Measurements from ENCODE around the gene B4GALNT2. TPM values are rescaled to one million over a fixed set of nuclear protein-coding genes. Genes with fewer than 3 reads are reported as not detected.

The B4GALNT2 gene
- total and polyA plus RNA-seq, 2 of the 8 experiments (the other 6 are each of a cell fraction or from before 2014, with no cell fraction given), result not detected

DNA sequence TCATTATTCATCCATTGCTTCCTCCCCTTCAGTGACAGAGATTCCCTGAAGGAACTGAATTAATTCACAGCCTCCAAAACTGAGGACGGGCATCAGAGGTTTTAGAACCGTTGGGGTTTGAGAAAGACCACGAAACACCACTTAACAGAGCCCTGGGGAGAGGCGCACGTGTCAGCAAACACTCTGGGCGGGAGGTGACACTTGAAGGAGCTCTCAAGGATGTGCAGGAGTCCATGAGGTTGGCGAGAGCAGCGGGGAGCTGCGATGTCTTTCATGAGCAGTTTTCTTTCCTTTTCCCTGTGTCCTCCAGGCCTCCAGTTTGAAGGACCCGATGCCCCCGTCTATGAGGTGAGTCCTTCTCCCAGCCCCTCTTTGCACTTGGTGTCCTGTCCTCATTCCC lies 23.7 kb downstream of the B4GALNT2 start (continued):
- TF ChIP-seq, protein P1, sequence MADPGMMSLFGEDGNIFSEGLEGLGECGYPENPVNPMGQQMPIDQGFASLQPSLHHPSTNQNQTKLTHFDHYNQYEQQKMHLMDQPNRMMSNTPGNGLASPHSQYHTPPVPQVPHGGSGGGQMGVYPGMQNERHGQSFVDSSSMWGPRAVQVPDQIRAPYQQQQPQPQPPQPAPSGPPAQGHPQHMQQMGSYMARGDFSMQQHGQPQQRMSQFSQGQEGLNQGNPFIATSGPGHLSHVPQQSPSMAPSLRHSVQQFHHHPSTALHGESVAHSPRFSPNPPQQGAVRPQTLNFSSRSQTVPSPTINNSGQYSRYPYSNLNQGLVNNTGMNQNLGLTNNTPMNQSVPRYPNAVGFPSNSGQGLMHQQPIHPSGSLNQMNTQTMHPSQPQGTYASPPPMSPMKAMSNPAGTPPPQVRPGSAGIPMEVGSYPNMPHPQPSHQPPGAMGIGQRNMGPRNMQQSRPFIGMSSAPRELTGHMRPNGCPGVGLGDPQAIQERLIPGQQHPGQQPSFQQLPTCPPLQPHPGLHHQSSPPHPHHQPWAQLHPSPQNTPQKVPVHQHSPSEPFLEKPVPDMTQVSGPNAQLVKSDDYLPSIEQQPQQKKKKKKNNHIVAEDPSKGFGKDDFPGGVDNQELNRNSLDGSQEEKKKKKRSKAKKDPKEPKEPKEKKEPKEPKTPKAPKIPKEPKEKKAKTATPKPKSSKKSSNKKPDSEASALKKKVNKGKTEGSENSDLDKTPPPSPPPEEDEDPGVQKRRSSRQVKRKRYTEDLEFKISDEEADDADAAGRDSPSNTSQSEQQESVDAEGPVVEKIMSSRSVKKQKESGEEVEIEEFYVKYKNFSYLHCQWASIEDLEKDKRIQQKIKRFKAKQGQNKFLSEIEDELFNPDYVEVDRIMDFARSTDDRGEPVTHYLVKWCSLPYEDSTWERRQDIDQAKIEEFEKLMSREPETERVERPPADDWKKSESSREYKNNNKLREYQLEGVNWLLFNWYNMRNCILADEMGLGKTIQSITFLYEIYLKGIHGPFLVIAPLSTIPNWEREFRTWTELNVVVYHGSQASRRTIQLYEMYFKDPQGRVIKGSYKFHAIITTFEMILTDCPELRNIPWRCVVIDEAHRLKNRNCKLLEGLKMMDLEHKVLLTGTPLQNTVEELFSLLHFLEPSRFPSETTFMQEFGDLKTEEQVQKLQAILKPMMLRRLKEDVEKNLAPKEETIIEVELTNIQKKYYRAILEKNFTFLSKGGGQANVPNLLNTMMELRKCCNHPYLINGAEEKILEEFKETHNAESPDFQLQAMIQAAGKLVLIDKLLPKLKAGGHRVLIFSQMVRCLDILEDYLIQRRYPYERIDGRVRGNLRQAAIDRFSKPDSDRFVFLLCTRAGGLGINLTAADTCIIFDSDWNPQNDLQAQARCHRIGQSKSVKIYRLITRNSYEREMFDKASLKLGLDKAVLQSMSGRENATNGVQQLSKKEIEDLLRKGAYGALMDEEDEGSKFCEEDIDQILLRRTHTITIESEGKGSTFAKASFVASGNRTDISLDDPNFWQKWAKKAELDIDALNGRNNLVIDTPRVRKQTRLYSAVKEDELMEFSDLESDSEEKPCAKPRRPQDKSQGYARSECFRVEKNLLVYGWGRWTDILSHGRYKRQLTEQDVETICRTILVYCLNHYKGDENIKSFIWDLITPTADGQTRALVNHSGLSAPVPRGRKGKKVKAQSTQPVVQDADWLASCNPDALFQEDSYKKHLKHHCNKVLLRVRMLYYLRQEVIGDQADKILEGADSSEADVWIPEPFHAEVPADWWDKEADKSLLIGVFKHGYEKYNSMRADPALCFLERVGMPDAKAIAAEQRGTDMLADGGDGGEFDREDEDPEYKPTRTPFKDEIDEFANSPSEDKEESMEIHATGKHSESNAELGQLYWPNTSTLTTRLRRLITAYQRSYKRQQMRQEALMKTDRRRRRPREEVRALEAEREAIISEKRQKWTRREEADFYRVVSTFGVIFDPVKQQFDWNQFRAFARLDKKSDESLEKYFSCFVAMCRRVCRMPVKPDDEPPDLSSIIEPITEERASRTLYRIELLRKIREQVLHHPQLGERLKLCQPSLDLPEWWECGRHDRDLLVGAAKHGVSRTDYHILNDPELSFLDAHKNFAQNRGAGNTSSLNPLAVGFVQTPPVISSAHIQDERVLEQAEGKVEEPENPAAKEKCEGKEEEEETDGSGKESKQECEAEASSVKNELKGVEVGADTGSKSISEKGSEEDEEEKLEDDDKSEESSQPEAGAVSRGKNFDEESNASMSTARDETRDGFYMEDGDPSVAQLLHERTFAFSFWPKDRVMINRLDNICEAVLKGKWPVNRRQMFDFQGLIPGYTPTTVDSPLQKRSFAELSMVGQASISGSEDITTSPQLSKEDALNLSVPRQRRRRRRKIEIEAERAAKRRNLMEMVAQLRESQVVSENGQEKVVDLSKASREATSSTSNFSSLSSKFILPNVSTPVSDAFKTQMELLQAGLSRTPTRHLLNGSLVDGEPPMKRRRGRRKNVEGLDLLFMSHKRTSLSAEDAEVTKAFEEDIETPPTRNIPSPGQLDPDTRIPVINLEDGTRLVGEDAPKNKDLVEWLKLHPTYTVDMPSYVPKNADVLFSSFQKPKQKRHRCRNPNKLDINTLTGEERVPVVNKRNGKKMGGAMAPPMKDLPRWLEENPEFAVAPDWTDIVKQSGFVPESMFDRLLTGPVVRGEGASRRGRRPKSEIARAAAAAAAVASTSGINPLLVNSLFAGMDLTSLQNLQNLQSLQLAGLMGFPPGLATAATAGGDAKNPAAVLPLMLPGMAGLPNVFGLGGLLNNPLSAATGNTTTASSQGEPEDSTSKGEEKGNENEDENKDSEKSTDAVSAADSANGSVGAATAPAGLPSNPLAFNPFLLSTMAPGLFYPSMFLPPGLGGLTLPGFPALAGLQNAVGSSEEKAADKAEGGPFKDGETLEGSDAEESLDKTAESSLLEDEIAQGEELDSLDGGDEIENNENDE (IDR thresholded peaks at IDR 0.05; ENCODE audit: insufficient replicate concordance, low read length), result no peak
- TF ChIP-seq YY1 (IDR thresholded peaks at IDR 0.05; ENCODE audit: low read depth, low read length), result no peak
